ENCODE results near the gene CSRP2.

DNA sequence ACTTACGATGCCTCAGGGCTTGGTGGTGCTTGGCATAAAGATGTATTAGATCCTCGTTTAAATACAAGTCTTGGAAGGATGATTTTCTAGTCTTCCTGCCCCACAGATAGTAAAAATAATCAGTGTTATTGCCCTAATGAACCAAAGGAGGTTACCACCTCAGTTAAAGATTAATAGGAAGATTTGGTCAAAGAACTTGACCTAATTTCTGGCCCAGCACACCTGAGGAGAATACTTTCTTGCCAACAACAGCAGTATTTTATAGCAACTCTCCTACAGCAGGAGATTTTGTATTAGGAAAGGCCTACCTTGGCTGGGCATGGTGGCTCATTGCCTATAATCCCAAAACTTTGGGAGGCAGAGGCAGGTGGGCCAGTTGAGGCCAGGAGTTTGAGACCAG, 31.6 kb downstream of the CSRP2 start:
- TF ChIP-seq, protein P1, sequence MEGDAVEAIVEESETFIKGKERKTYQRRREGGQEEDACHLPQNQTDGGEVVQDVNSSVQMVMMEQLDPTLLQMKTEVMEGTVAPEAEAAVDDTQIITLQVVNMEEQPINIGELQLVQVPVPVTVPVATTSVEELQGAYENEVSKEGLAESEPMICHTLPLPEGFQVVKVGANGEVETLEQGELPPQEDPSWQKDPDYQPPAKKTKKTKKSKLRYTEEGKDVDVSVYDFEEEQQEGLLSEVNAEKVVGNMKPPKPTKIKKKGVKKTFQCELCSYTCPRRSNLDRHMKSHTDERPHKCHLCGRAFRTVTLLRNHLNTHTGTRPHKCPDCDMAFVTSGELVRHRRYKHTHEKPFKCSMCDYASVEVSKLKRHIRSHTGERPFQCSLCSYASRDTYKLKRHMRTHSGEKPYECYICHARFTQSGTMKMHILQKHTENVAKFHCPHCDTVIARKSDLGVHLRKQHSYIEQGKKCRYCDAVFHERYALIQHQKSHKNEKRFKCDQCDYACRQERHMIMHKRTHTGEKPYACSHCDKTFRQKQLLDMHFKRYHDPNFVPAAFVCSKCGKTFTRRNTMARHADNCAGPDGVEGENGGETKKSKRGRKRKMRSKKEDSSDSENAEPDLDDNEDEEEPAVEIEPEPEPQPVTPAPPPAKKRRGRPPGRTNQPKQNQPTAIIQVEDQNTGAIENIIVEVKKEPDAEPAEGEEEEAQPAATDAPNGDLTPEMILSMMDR (IDR thresholded peaks at IDR 0.05): no peak
- no peak for TF ChIP-seq POLR2A (IDR thresholded peaks at IDR 0.05)
